Measurements from ENCODE around the gene SIGLEC10.

SIGLEC10 gene

DNA sequence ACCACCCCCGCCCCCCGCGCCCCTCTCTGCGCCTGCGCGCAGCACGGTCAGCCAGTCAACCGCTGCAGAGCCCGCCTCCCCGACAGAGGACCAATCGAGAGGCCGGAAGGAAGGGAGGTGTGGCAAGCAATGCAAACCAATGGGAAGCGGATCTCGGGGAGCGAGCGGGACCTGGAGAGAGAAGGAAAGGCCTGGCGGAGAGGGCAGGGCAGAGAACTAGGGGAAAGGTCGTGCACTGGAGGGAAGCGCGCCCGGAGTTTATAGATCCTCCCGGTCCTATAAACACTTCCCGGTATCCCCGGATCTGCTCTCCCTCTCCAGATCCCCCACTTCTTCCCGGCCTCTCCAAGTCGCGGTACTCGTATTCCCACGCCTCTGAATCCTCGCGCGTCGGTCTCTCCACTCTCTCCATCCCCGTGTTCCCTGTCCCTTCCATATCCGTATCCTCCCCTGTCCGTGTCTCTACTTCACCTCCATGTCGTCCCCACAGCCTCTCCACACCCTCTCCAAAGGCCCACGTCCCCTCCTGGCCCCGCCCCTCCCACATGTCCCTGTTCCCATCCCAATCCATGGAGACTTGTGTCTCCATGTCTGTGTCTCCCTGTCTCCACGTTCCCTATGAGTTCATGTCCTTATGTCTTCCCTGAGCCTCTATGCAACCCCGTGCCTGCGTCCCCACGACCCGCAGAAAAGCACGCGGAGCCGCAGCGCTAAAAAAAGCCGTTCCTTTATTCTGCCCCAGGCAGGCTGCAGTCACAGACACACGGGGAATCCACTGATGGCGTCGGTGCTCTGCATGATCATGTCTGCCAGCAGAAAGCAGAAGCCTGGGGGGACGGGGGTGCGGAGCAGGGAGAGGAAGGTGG lies 50.8 kb downstream of the SIGLEC10 start:
- Histone ChIP-seq H3K79me2 (ENCODE audit: insufficient read depth, low read length) (no peaks in the 10 kb centered on the region), H3F3A (ENCODE audit: insufficient read depth, low read length) (no peaks in the 10 kb centered on the region), H3K27ac (ENCODE audit: low read depth, low read length, poor library complexity, severe bottlenecking) (peak overlapping the region; percentile 67), H3K36me3 (ENCODE audit: insufficient read depth, low read length) (no peaks in the 10 kb centered on the region), H2AFZ (ENCODE audit: low read length) (no peak overlapping the region), H3K27me3 (ENCODE audit: insufficient read depth, low read length) (no peaks in the 10 kb centered on the region; the same call in 1 of the 2 replicates), H3K9ac (ENCODE audit: low read length) (peak overlapping the region; percentile 99), H3K9me2 (ENCODE audit: low read depth, low read length) (no peaks in the 10 kb centered on the region), H3K4me2 (ENCODE audit: low read length) (peak overlapping the region; percentile 80), H3K4me3 (ENCODE audit: low read depth, low read length, poor library complexity, severe bottlenecking) (peak overlapping the region; percentile 90), H3K4me1 (ENCODE audit: insufficient read depth, low read length, severe bottlenecking) (peaks cover 45% of the 10 kb centered on the region), H3K9me3 (ENCODE audit: low read length) (no peaks in the 10 kb centered on the region), H4K20me1 (ENCODE audit: insufficient read depth, low read length) (no peaks in the 10 kb centered on the region)
- no peak for TF ChIP-seq EZH2 (IDR thresholded peaks at IDR 0.05; ENCODE audit: borderline replicate concordance, low read length)
- TF ChIP-seq, protein P1, sequence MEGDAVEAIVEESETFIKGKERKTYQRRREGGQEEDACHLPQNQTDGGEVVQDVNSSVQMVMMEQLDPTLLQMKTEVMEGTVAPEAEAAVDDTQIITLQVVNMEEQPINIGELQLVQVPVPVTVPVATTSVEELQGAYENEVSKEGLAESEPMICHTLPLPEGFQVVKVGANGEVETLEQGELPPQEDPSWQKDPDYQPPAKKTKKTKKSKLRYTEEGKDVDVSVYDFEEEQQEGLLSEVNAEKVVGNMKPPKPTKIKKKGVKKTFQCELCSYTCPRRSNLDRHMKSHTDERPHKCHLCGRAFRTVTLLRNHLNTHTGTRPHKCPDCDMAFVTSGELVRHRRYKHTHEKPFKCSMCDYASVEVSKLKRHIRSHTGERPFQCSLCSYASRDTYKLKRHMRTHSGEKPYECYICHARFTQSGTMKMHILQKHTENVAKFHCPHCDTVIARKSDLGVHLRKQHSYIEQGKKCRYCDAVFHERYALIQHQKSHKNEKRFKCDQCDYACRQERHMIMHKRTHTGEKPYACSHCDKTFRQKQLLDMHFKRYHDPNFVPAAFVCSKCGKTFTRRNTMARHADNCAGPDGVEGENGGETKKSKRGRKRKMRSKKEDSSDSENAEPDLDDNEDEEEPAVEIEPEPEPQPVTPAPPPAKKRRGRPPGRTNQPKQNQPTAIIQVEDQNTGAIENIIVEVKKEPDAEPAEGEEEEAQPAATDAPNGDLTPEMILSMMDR (IDR thresholded peaks at IDR 0.05; ENCODE audit: low read length) = no peak

DNA sequence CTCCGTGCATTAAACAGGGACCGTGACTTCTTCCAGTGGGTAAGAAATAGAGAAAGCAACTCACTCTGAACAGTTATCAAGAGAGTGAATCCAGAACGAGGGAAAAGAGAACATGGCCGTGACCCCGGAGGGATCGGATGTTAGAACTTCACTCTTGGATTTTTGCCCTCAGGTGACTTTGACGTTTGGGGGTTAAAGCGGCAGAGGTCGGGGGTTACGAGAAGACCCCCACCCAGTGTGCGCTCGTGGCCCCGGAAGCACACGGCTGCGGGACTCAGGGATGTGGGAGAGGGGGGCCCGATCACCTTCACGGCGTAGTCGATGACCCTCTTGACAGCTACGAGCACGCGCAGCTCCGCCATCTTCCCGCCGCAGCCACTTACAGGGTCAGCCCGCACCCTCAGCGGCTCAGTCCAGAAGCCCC lies 51.5 kb downstream of the SIGLEC10 start, which contains the start of gene ETFB:
Gene ETFB, minus strand, starts transcription at position 424 of the 424 bp plus-strand sequence. Its CDS starts 62 bp downstream, at position 362.
- Histone ChIP-seq H2AFZ (ENCODE audit: low read length) (no peak within 1 kb of the TSS), H3K27ac (ENCODE audit: low read depth, low read length, poor library complexity, severe bottlenecking) (peak within 1 kb of the TSS; percentile 82), H3K4me1 (ENCODE audit: insufficient read depth, low read length, severe bottlenecking) (peaks cover 45% of the 10 kb centered on the region), H3K9me3 (ENCODE audit: low read length) (no peaks in the 10 kb centered on the region), H3K9ac (ENCODE audit: low read length) (peak within 1 kb of the TSS; percentile 99), H3K4me3 (ENCODE audit: low read depth, low read length, poor library complexity, severe bottlenecking) (peak within 1 kb of the TSS; percentile 90), H3K4me2 (ENCODE audit: low read length) (peak within 1 kb of the TSS; percentile 80), H3K9me2 (ENCODE audit: low read depth, low read length) (no peaks in the 10 kb centered on the region), H3K36me3 (ENCODE audit: insufficient read depth, low read length) (no peaks in the 10 kb centered on the region), H3K27me3 (ENCODE audit: insufficient read depth, low read length) (no peaks in the 10 kb centered on the region; the same call in 1 of the 2 replicates), H4K20me1 (ENCODE audit: insufficient read depth, low read length) (no peaks in the 10 kb centered on the region), H3K79me2 (ENCODE audit: insufficient read depth, low read length) (no peaks in the 10 kb centered on the region), H3F3A (ENCODE audit: insufficient read depth, low read length) (no peaks in the 10 kb centered on the region)
- TF ChIP-seq EZH2 (IDR thresholded peaks at IDR 0.05; ENCODE audit: borderline replicate concordance, low read length) = no peak
- TF ChIP-seq, protein P1 (IDR thresholded peaks at IDR 0.05; ENCODE audit: low read length) = peak; percentile 3; the same call in 1 of the 2 replicates

DNA sequence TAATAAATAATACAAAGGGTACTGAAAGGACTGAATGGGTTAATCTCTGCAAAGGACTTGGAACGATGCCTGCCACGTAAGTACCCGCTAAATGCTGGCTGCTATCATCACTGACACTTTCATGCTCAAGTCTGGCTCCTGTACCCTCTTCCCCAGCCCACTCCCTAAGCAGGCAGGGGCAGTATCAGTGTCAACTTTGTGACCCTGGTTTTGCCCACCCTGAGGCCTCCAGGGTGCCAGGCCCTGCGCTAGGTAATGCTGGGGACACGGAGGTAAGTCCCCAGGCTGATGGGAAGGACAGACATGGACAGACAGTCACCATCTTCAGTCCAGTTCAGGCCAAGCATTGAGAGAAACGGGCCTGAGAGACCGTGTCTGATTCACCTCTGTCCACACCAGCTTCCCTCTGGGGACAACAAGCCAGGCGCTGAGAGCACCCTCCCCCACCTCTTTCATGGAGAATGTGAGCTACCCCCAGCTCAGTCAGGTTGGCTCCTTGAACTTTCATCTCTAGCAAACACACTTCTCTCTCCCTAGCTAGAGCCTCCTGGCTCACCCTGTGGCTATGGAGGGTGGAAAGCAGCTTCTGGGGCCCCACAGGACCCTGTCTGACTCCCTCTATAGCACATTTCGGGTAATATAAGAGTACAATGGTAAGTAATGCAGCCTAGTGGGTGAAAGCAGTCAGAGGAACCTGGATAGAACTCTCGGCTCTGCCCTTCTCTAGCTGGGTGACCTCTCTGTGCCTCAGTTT lies 52.1 kb downstream of the SIGLEC10 start:
- Histone ChIP-seq H4K20me1 (ENCODE audit: insufficient read depth, low read length) (no peaks in the 10 kb centered on the region), H3F3A (ENCODE audit: insufficient read depth, low read length) (no peaks in the 10 kb centered on the region), H3K4me1 (ENCODE audit: insufficient read depth, low read length, severe bottlenecking) (peaks cover 45% of the 10 kb centered on the region), H2AFZ (ENCODE audit: low read length) (no peak overlapping the region), H3K9me3 (ENCODE audit: low read length) (no peaks in the 10 kb centered on the region), H3K4me3 (ENCODE audit: low read depth, low read length, poor library complexity, severe bottlenecking) (peak overlapping the region; percentile 90), H3K36me3 (ENCODE audit: insufficient read depth, low read length) (no peaks in the 10 kb centered on the region), H3K27ac (ENCODE audit: low read depth, low read length, poor library complexity, severe bottlenecking) (peak overlapping the region; percentile 82), H3K79me2 (ENCODE audit: insufficient read depth, low read length) (no peaks in the 10 kb centered on the region), H3K9me2 (ENCODE audit: low read depth, low read length) (no peaks in the 10 kb centered on the region), H3K4me2 (ENCODE audit: low read length) (peak overlapping the region; percentile 80), H3K9ac (ENCODE audit: low read length) (peak overlapping the region; percentile 99), H3K27me3 (ENCODE audit: insufficient read depth, low read length) (no peaks in the 10 kb centered on the region; the same call in 1 of the 2 replicates)
- TF ChIP-seq, protein P1 (IDR thresholded peaks at IDR 0.05; ENCODE audit: low read length) = peak; percentile 19; the same call in 1 of the 2 replicates
- TF ChIP-seq EZH2 (IDR thresholded peaks at IDR 0.05; ENCODE audit: borderline replicate concordance, low read length) = no peak
